HG03439 (cell line): ENCODE results near the gene CIAO1.
"Not testable (repeated sequence)": the region's sequence is repeated elsewhere in the genome, so short reads cannot be mapped to it uniquely, and the experiment has no call there.

Source experiments
- ATAC-seq: cut with Tn5 transposase; IDR thresholded peaks from one replicate; pipeline ENCODE4 v1.9.1; 2021; ENCODE audit warnings: mild to moderate bottlenecking, moderate library complexity; ENCODE audit not compliant: unreplicated experiment

Gene CIAO1

GRCh38 chr2:96265840-96266679 is at the start of gene CIAO1, which contains the start of gene TMEM127:
Gene CIAO1, plus strand, starts transcription at chr2:96266225. Its CDS starts 126 bp downstream, at chr2:96266351.
Gene TMEM127, minus strand, starts transcription at chr2:96265997. Its CDS starts 616 bp downstream, at chr2:96265381.
- peak; percentile 90 for ATAC-seq

DNA sequence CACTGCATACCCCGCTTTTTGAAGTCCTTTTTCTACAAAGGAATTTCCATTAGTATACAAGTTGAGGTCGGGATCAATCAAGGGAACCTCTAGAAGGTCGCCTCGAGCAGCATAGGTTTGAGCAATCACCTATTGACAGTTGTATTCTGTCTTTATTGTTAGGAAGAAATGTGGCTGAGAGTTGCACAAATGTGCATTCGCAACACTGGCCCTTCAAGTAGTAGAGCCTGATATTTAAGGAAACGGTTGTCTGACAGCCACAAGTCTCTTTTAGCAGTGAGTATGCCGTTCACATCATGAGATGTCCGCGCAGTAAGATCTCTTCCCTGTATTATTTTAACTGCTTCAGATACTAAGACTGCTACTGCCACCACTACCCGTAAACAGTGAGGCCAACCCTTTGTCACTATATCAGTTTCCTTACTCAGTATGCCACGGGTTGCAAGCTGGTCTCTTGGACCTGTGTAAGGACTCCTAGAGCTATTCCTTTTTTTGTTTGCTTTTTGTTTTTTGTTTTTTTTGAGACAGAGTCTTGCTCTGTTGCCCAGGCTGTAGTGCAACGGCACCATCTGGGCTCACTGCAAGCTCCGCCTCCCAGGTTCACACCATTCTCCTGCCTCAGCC is 47.4 kb upstream of the CIAO1 start:
- ATAC-seq, result no peak

DNA sequence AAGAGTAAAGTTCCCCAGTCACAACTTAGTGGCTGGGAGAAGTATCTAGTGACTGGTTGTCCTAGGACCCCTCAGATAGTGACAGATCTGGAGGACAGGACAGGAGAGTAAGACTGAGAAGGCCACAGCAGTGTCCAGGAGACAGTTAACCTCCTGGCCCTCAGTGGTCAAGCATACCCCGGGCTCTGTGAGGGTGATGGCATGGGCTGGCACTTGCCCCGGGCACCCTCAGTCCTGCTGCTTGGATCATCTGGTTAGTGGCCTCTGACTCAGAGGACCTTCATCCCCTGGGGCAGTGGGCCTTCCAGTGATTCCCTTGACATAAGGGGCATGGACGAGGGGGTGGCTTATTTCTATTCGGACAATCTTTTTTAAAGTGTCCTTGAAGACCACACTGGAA is 46.1 kb upstream of the CIAO1 start:
- not testable (repeated sequence) for ATAC-seq

DNA sequence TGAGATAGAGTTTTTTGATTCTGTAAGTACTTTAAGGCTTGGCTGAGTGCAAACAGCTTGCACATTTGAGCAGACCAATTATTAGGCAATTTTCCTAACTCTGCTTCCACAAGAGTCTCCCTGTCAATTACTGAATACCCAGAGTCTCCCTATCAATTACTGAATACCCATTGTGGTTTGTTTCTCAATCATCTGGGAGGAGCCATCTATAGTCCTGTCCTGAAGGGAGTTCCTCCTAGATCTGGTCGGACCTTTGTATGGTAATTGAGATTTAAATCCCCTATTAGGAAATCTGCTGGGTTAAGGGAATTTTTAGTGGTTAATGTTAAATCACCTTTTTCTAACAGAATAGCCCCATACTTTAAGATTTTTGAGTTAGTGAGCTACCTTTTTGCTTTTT is 44.9 kb upstream of the CIAO1 start:
- ATAC-seq, result not testable (repeated sequence)

DNA sequence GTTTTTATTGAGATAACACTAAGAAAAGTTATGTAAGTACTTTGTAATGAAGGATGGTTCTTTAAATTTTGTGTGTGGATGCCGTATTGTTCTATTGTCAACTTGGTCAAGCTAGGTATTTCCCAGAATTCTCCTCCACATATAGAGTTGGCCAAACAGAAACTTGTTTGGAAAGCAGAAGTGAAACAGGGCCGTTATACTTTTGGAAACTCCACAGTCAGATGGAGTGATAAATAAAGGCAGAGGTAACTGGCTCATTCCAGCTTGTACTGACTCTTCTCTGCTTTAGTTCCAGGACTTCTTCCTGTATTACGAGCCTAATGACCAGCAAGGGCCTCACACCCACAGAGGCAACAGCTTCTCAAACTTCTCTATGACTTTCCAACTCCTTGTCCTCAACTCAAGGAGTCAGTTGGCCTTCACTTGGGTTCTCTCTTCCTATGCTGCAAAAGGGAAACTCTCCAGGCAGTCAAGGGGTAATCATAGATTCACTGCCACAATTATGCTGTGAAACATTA is 41.0 kb upstream of the CIAO1 start:
- ATAC-seq, result no peak

GRCh38 chr2:96231316-96231715 is 34.7 kb upstream of the CIAO1 start:
- ATAC-seq, result no peak

DNA sequence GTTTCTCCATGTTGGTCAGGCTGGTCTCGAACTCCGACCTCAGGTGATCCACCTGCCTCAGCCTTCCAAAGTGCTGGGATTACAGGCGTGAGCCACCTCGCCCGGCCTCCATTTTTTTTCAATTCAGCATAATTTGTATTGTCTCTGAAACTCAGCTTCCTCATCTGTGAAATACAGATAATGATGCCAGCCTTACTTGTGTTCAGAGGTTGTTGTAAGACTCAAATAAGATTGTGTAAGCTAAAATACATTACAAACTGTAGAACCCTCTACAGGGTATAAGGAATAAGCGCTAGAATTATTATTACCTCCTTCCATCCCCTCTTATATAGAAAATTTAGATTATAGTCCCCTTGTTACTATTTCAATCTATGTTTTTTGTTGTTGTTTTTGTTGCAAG is 32.6 kb upstream of the CIAO1 start:
- no peak for ATAC-seq

- peak; percentile 71 for ATAC-seq
Observed at GRCh38 chr2:96233880-96234316, 32.1 kb upstream of the CIAO1 start.

DNA sequence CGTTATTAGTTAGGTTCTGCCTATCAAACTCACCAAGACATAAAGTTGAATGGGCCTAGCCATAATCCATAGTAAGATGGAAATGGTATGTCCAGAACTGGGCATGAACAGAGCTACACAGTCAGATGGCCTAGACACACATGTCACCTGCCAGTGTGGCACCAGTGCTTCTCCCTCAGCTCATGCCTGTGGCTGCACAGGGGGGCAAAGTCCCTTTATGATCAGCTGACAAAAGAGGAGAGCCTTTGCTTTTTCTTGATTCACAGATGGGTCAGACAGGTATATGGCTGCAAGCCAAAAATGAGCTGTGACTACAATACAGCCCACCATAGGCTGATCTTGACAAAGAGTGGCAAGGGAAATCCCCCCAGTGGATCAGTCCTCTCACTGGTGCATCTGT is 29.1 kb upstream of the CIAO1 start:
- ATAC-seq, result no peak

DNA sequence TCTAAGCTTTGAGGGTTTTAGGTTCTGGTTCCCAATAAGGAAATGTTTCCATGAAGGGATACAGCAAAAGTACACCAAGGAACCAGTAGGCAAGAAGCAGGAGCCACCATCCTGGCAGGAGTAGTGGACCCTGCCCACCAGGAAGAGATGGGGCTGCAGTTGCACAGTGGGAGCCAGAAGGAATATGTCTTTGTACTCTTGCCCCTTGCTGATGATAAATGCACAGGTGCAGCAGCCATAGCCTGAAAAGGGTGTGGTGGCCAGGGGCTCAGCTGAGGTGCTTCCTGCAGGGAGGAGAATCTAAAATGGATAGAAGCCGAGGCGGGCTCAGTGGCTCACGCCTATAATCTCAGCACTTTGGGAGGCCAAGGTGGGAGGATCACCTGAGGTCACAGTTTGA is 27.8 kb upstream of the CIAO1 start:
- no peak for ATAC-seq

GRCh38 chr2:96239091-96239490 is 26.9 kb upstream of the CIAO1 start:
- ATAC-seq, result no peak

- no peak for ATAC-seq
Observed at GRCh38 chr2:96239745-96240264, 26.2 kb upstream of the CIAO1 start.

- ATAC-seq, result no peak
Observed at GRCh38 chr2:96240341-96241038, 25.5 kb upstream of the CIAO1 start.

DNA sequence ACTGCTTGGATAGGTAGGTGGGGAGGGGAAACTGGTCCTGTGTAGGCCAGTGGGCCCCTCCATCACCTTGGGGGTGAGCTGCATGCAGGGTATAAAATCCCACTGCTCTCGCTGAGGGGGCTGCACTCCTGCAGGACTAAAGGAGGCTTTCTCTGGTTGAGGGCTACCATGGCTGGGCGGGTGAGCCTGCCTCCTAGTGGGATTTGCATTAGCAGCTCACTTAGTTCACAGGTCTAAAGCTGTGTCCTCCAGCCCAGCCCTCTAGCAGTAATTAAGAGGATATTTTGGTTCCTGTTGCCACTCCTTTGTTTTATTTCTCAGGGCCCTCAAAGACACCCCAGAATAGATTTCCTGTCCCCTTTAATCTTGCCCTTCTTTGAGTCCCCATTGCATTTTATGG is 24.8 kb upstream of the CIAO1 start:
- ATAC-seq, result no peak

- ATAC-seq, result peak; percentile 72
Observed at GRCh38 chr2:96241900-96242611, 24.0 kb upstream of the CIAO1 start.

GRCh38 chr2:96243843-96244242 is 22.2 kb upstream of the CIAO1 start:
- ATAC-seq, result no peak

GRCh38 chr2:96245609-96246390 is 20.2 kb upstream of the CIAO1 start:
- no peak for ATAC-seq

- ATAC-seq, result no peak
Observed at GRCh38 chr2:96247009-96247408, 19.0 kb upstream of the CIAO1 start.

DNA sequence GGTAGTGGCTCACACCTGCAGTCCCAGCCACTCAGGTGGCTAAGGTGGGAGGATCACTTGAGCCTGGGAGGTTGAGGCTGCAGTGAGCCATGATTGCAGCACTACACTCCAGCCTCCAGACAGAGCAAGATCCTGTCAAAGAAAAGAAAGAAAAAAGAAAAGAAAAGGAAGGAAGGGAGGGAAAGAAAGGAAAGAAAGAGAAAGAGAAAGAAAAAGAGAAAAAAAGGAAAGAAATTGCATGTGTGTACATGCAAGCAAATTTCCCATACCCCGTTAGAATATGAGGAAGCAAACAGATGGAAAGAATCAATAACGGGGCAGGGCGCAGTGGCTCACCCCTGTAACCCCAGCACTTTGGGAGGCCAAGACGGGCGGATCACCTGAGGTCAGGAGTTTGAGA is 18.1 kb upstream of the CIAO1 start:
- ATAC-seq, result no peak

GRCh38 chr2:96248624-96249023 is 17.4 kb upstream of the CIAO1 start:
- no peak for ATAC-seq
